COR-L47 (cell line): ENCODE results near the gene FNDC5.
A peak's percentile ranks its signal among the peaks of the same experiment; 100 is the strongest.
"Not testable (repeated sequence)": the region's sequence is repeated elsewhere in the genome, so short reads cannot be mapped to it uniquely, and the experiment has no call there.

Source experiments
- DNase-seq: peaks from one replicate; lab custom pipeline; 2025; lab: John Stamatoyannopoulos, UW

The FNDC5 gene

GRCh38 chr1:32870615-32871363, at the start of gene FNDC5:
TSS of gene FNDC5 (minus strand) at chr1:32870912.
- DNase-seq, result no peak

DNA sequence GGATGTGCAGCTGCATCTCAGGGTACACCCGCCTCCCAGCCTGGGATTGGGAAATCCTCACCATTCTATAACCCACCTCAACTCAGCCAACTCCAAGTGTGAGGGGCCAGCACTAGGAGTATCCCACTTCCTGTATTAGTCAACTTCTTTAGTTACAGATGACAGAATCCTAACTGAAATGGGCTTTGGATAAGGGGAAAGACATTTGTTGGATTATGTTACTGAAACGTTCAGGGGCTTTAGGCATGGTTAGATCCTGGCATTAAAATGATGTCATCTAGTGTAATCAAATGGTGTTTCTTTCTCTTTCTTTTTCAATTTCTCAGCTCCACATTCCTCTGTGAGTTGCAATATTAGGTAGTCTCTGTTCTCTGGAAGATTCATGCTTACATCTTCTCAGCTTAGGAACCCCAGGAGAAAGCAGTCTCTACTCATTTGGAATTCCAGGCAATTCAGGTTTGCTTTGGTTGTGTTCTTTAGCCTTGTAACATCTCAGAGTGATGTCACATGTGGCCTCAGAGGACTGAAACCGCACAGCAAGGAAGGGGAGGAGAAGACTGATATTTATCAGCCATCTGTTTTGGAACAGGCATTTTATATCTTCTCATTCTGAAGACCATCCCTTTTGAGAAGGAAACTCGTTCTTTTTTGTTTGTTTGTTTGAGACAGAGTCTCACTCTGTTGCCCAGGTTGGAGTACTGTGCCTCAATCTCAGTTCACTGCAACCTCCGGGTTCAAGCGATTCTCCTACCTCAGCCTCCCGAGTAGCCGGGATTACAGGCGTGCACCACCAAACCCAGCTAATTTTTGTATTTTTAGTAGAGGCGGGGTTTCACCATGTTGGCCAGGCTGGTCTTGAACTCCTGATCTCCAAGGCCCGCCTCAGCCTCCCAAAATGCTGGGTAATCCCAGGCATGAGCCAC, 49.4 kb upstream of the FNDC5 start:
- no peak for DNase-seq

DNA sequence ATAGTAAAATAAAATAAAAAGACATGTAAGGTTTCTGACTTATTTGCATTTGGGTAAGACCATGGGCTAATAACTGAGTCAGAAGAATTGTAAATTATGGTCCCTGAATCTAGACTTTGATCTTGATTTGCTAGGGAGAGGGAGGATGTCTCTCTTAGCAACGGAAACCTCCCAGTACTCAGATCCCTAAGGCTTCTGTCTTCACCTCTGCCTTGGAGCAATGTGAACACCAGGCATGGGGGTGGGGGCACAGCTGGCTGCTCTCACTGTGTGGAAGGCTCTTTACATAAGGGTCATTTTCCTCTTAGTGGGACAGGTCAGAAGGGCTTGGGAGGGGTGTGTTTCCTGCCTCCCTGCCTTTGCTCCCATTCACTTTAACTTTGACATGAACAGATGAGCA, 47.5 kb upstream of the FNDC5 start:
- no peak for DNase-seq

DNA sequence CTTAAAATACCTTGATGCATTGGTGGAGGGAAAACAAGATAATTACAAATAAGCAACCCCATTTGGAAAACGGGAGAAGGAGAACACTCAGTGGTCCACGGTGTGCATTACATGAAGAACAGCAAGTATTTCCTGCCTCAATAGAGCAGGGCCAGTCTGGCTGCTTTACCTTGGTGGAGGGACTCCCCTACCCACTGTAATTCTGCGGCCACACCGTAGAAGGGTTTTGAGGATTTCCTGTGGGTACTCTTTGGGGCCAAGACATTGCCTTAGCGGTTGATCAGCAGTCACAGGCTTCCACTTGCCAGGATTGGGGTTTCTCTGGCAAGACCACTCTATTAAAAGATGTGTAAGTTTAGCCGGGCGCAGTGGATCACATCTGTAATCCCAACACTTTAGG, 46.8 kb upstream of the FNDC5 start:
- DNase-seq, result no peak

- no peak for DNase-seq
Measured at GRCh38 chr1:32915766-32916706, 45.3 kb upstream of the FNDC5 start.

DNA sequence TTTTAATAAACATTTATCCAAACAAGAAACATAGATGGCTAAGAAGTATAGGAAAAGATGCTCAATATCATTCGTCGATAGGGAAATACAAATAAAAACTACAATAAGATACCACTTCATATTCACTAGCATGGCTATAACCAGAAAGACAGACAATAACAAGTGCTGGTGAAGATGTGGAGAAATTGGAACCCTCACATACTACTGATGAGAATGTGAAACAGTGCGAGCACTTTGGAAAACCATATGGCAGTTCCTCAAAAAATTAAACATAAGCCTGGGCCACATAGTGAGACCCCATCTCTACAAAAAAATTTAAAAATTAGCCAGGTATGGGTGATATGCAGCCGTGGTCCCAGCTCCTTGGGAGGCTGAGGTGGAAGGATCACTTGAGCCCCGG, 39.6 kb upstream of the FNDC5 start:
- no peak for DNase-seq

GRCh38 chr1:32907435-32907834, 36.7 kb upstream of the FNDC5 start:
- DNase-seq, result no peak

- DNase-seq, result no peak
Measured at GRCh38 chr1:32906654-32907053, 35.9 kb upstream of the FNDC5 start.

GRCh38 chr1:32905588-32905987, 34.9 kb upstream of the FNDC5 start:
- DNase-seq, result not testable (repeated sequence)

GRCh38 chr1:32904797-32905196, 34.1 kb upstream of the FNDC5 start:
- peak; percentile 43 for DNase-seq

GRCh38 chr1:32903991-32904785, 33.5 kb upstream of the FNDC5 start:
- DNase-seq, result no peak

GRCh38 chr1:32902535-32902920, 31.8 kb upstream of the FNDC5 start:
- no peak for DNase-seq

- DNase-seq, result no peak
Measured at GRCh38 chr1:32901823-32902534, 31.3 kb upstream of the FNDC5 start.

GRCh38 chr1:32900956-32901822, 30.5 kb upstream of the FNDC5 start, which contains the start of gene TMEM54:
TSS of gene TMEM54 (minus strand) at chr1:32901389. CDS start at chr1:32901238, 151 bp downstream.
- peak; percentile 44 for DNase-seq

DNA sequence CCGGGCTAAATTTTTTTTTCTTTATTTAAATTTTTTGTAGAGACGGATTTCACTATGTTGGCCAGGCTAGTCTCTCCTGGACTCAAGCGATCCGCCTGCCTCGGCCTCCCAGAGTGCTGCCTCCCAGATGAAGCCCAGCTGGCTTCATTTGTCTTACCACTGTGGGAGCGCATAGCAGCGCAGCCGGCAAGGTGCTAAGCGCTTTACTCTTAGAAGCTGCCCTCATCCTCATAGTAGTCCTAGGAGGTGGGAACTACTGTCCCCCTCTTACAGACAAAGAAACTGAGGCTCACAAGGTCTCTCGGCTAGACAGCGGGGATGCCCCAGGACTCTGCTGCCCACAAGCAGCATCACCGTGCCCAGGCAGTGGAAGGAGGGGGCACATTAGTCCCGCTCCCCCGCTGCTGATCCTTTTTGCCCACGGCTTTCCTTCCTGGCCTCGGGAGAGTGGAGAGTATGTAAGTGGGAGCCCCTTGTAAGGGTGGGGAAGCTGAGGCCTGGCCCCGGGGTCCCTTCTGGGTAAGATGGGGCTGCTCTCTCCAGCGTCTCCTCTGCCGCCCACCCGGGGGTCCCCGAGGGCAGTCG, 29.8 kb upstream of the FNDC5 start:
- no peak for DNase-seq

DNA sequence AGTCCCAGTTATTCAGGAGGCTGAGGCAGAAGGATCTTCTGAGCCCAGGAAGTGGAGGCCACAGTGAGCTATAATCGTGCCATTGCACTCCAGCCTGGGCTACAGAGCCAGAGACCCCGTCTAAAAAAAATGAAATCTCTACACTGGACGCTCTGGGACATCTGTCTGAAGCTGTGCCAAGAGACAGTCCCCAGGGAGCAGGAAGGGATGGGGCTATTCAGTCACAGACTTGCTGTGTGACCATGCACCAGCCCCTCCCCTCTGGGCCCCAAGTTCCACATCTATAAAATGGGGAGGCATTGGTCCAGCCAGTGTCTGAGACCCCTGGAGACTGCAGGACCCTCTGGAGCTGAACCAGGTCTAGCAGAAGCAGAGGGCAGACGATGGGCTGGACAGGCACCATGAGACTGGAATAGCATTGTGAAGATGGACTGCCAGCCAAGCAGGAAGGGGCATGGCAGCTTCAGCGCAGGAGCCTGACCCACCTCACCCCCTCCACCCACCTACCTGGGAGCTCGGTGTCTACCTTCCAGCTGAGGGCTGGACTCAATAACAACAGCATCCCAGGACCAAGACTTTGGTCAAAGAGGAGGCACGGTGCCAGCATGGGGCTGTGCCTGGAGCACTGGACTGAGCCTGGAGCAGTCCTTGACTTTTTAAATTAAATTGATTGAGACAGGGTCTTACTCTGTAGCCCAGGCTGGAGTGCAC, 29.0 kb upstream of the FNDC5 start:
- no peak for DNase-seq

- no peak for DNase-seq
Measured at GRCh38 chr1:32898958-32899357, 28.2 kb upstream of the FNDC5 start.

- DNase-seq, result no peak
Measured at GRCh38 chr1:32898056-32898455, 27.3 kb upstream of the FNDC5 start.
